Right lobe of liver (tissue), 6 donors: Measurements from ENCODE around the gene RAB37. TPM values are rescaled to one million over a fixed set of nuclear protein-coding genes. Genes with fewer than 3 reads are reported as not detected.
A peak's percentile ranks its signal among the peaks of the same experiment; 100 is the strongest.

Source experiments
- ATAC-seq, 4 donors: fragments of 200-7000 bp; cut with Tn5 transposase; one replicate each; pipeline ENCODE4 v1.9.1; 2020; ENCODE audit warnings: mild to moderate bottlenecking in 4 of 4, moderate library complexity in 4 of 4
- DNase-seq, 3 donors: peaks; one replicate each; pipeline ENCODE4 v3.0.0-alpha.2; 2020
- H3K27ac ChIP-seq, 3 donors: fragments of 200-600 bp; one replicate each; pipeline ENCODE4 v1.8.0; 2022
- H3K27me3 ChIP-seq, 2 donors: fragments of 200-600 bp; one replicate each; pipeline ENCODE4 v1.8.0; 2022
- H3K36me3 ChIP-seq, 4 donors: fragments of 200-600 bp; sonication (generic) in 1 of 4; one replicate each; pipeline versions ENCODE4 v1.5.1 to v1.8.0; 2017 to 2022; ENCODE audit warnings: control low read depth in 1 of 4
- H3K4me1 ChIP-seq, 4 donors: fragments of 200-600 bp; sonication (generic) in 1 of 4; one replicate each; pipeline versions ENCODE4 v1.5.1 to v1.8.0; 2017 to 2022; ENCODE audit warnings: control low read depth in 1 of 4
- H3K4me3 ChIP-seq, 3 donors: fragments of 200-600 bp; one replicate each; pipeline ENCODE4 v1.8.0; 2022
- H3K9me3 ChIP-seq, 4 donors: fragments of 200-600 bp; sonication (generic) in 1 of 4; one replicate each; pipeline versions ENCODE4 v1.5.1 to v1.8.0; 2017 to 2022; ENCODE audit warnings: control low read depth in 1 of 4
- POLR2A ChIP-seq: fragments of 450-650 bp; IDR thresholded peaks from one replicate; pipeline ENCODE4 v1.6.1; 2017; ENCODE audit warnings: antibody characterized with exemption, mild to moderate bottlenecking
- WGBS: methylation state at CpG from one replicate; pipeline ENCODE4 v1.1.6; 2018; ENCODE audit warnings: low coverage, low lambda C conversion rate; ENCODE audit not compliant: insufficient coverage; ENCODE audit errors: missing lambda C conversion rate; 5-methylcytosine and 5-hydroxymethylcytosine counted together
- intact Hi-C, 2 donors: fragments of 100-400 bp; cut with DNase I; formaldehyde crosslinking; loops; one replicate each; pipeline versions ENCODE4 v1.11.2 to v1.14.1; 2022
- total RNA-seq, 6 experiments: library from RNA; depleted of rRNA in 2 of 6; stranded (reverse); fragments of >200 nt in 2 of 6; fragmentation: NEBNext Ultra II Directional in 3 of 6; extraction: Animal tissue kit (Norgen Biotek cat#: 25700) in 3 of 6; gene quantifications; one replicate each; pipeline versions ENCODE4 v1.1.0 to v1.2.4, GENCODE V29; 2016 to 2023
- TF ChIP-seq, protein P1 (sequence below), 4 donors: fragments of 200-600 bp in 3 of 4; fragments of 450-650 bp in 1 of 4; IDR thresholded peaks; one replicate each; pipeline versions ENCODE4 v1.5.1 to v1.8.0; 2016 to 2022; ENCODE audit warnings: antibody characterized with exemption in 4 of 4, mild to moderate bottlenecking in 2 of 4
- donor health status: DM: no; HTN: yes; CAD: no.
- donor health status: DM: no; HTN: no; CAD: no.
- donor health status: DM: no; HTN: no; CAD: no.
- donor health status: DM: no; HTN: yes; CAD: no.
- donor health status: DM: no; HTN: yes; CAD: no.

The RAB37 gene
- total RNA-seq, 6 experiments from 2014 or later = 5.0 to 14.4 (median 9.0) TPM

DNA sequence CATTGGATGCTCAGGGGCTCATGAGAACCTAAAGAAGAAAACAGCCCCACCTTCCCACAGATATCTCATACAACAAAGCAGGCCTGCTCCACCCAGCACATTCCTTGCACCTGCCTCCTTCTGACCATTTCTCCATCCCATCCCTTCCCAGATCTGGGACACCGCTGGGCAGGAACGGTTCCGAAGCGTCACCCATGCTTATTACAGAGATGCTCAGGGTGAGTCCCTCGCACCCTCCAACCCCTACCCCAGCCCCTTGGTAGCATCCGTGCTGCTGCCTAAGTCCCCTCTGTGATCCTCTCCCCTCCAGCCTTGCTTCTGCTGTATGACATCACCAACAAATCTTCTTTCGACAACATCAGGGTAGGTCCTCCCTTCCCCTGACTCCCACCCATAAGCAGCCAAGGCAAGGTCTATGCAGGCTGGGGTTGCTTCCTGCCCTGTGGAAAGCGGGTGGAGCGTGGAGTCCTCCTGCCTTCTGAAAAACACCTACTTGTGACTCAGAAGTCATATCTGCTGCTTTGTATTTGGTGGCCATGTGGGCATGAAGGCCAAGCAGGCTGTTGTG lies 6.0 kb downstream of the RAB37 start:
- no peaks in the 10 kb centered on the region for H3K9me3 ChIP-seq
- H3K4me3 ChIP-seq = no peak overlapping the region
- no CpG with 5 or more reads among the region's 9 CpGs for WGBS
- H3K27ac ChIP-seq = no peak overlapping the region
- intact Hi-C loops = loop anchor here in 1 of 2 donors (5.0 to 10.0 kb wide), 2 partner anchors 44 to 122 kb away; no protein-coding TSS in a partner anchor
- TF ChIP-seq, protein P1, sequence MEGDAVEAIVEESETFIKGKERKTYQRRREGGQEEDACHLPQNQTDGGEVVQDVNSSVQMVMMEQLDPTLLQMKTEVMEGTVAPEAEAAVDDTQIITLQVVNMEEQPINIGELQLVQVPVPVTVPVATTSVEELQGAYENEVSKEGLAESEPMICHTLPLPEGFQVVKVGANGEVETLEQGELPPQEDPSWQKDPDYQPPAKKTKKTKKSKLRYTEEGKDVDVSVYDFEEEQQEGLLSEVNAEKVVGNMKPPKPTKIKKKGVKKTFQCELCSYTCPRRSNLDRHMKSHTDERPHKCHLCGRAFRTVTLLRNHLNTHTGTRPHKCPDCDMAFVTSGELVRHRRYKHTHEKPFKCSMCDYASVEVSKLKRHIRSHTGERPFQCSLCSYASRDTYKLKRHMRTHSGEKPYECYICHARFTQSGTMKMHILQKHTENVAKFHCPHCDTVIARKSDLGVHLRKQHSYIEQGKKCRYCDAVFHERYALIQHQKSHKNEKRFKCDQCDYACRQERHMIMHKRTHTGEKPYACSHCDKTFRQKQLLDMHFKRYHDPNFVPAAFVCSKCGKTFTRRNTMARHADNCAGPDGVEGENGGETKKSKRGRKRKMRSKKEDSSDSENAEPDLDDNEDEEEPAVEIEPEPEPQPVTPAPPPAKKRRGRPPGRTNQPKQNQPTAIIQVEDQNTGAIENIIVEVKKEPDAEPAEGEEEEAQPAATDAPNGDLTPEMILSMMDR (IDR thresholded peaks at IDR 0.05) = no peak
- no peak for TF ChIP-seq POLR2A
- ATAC-seq (no peak), DNase-seq (no peak)
- H3K27me3 ChIP-seq = no peaks in the 10 kb centered on the region
- H3K36me3 ChIP-seq = no peaks in the 10 kb centered on the region
- peaks cover 0 to 22% (median 11%) of the 10 kb centered on the region in 4 donors for H3K4me1 ChIP-seq

DNA sequence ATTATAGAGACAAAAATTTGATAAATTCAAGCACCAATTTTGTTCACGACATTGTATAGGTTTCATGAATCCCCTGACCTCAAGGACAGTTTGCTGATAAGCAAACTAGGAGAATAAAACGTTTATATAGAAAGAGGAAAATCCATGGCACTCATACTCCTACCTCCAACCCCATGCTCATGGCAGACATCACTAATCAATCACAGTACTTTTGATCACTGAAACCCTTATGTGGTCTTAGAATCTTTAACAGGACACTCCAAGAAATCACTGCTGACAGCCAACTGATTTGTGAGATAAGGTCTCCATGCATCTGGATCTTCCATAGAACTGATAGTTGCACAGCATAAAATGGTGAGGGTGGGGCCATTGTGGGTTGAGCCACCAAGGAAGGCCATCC lies 6.7 kb downstream of the RAB37 start:
- TF ChIP-seq, protein P1 (IDR thresholded peaks at IDR 0.05) = no peak
- no peak for TF ChIP-seq POLR2A
- intact Hi-C loops = loop anchor here in 1 of 2 donors (5.0 to 10.0 kb wide), 2 partner anchors 44 to 121 kb away; no protein-coding TSS in a partner anchor
- WGBS = 53% methylated on average over 2 of the region's 2 CpGs
- ATAC-seq = no peak
- Histone ChIP-seq H3K9me3 (no peaks in the 10 kb centered on the region), H3K27ac (no peak overlapping the region), H3K4me3 (no peak overlapping the region), H3K27me3 (no peaks in the 10 kb centered on the region), H3K4me1 (peaks cover 0 to 16% (median 8%) of the 10 kb centered on the region in 4 donors), H3K36me3 (no peaks in the 10 kb centered on the region)
- no peak for DNase-seq

DNA sequence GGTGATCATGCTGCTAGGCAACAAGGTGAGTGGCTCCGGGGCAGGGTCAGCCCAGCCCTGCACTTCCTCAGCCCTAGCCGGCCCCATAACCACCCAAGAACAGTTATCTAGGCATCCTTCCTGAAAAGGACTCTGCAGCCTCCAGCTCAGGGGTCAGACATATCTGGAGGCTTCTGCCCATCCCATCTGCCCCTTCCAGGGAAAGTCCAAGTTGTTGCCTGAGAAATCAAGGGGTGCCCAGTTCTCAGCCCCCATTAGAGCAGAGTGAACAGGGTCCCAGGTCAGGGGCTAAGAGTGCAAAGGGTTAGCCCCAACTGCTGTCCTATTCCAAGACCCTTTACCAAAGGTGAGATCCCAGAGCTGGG lies 7.3 kb downstream of the RAB37 start:
- Histone ChIP-seq H3K9me3 (no peaks in the 10 kb centered on the region), H3K27ac (no peak overlapping the region), H3K27me3 (no peaks in the 10 kb centered on the region), H3K36me3 (no peaks in the 10 kb centered on the region), H3K4me3 (no peak overlapping the region), H3K4me1 (peaks cover 0 to 16% (median 7%) of the 10 kb centered on the region in 4 donors)
- ATAC-seq (no peak), DNase-seq (no peak)
- intact Hi-C loops = loop anchor here in 1 of 2 donors (5.0 to 10.0 kb wide), 2 partner anchors 43 to 120 kb away; no protein-coding TSS in a partner anchor
- no CpG with 5 or more reads among the region's 2 CpGs for WGBS
- no peak for TF ChIP-seq POLR2A
- TF ChIP-seq, protein P1 (IDR thresholded peaks at IDR 0.05) = no peak

DNA sequence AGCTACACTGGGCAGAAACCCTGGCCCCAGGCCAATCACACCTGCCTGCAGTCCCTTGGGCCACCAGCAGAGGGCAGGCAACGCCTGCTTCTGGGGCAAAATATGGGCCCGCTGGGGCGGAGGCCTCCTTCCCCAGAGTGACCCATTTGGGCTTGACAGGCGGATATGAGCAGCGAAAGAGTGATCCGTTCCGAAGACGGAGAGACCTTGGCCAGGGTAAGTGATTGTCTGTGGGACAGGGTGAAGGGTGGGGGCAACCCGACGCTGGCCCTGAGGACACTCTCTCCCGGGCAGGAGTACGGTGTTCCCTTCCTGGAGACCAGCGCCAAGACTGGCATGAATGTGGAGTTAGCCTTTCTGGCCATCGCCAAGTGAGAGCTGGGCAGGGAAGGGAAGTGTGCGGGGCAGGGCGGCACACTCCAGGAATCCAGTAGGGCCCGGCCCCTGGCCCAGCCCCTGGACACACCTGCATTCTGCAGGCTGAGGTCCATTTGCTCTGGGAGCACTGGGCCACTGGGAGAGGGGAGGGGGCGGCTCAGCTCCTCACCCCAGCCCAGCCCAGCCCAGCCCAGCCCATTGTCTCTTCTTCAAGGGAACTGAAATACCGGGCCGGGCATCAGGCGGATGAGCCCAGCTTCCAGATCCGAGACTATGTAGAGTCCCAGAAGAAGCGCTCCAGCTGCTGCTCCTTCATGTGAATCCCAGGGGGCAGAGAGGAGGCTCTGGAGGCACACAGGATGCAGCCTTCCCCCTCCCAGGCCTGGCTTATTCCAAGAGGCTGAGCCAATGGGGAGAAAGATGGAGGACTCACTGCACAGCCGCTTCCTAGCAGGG lies 7.9 kb downstream of the RAB37 start:
- Histone ChIP-seq H3K4me1 (peaks cover 0 to 16% (median 7%) of the 10 kb centered on the region in 4 donors), H3K4me3 (peak overlapping the region in 2 of 3 donors; percentile 31 to 40), H3K9me3 (no peaks in the 10 kb centered on the region), H3K36me3 (no peaks in the 10 kb centered on the region), H3K27me3 (no peaks in the 10 kb centered on the region), H3K27ac (peak overlapping the region in 2 of 3 donors; percentile 6 to 20)
- DNase-seq (peak; percentile 87 to 91 (median 90)), ATAC-seq (peak; percentile 65 to 68 (median 68))
- 50% methylated on average over 2 of the region's 24 CpGs for WGBS
- TF ChIP-seq, protein P1 (IDR thresholded peaks at IDR 0.05) = peak; percentile 99 to 100 (median 100)
- TF ChIP-seq POLR2A = no peak
- intact Hi-C loops = loop anchor here in 1 of 2 donors (5.0 to 10.0 kb wide), 2 partner anchors 42 to 120 kb away; no protein-coding TSS in a partner anchor
